Panc1 (cell line): Measurements from ENCODE around the gene NOXO1. TPM values are rescaled to one million over a fixed set of nuclear protein-coding genes. Genes with fewer than 3 reads are reported as not detected.

Experiments used
- ATAC-seq: fragments of 200-7000 bp; cut with Tn5 transposase; 2 replicates; pipeline ENCODE4 v1.9.1; 2020; ENCODE audit warnings: mild to moderate bottlenecking, moderate library complexity
- BruUV-seq: library from RNA; stranded (reverse); fragments of 400-500 nt; replicated peaks from 2 replicates; lab custom pipeline; 2021; lab: Mats Ljungman, UMichigan
- CTCF ChIA-PET: fragments of 300-600 bp; sonication (Branson Sonifier 250); formaldehyde crosslinking; loops from one replicate; lab custom pipeline; 2022; ENCODE audit warnings: antibody characterized with exemption; lab: Charles Lee
- POLR2A ChIA-PET: fragments of 300-600 bp; sonication (Branson Sonifier 250); formaldehyde crosslinking; loops from one replicate; lab custom pipeline; 2022; ENCODE audit warnings: antibody characterized with exemption; lab: Charles Lee
- DNase-seq: peaks from one replicate; pipeline ENCODE4 v3.0.0-alpha.2; 2010; ENCODE audit warnings: low read depth, low spot score
- H3K27ac ChIP-seq: 2 replicates; pipeline ENCODE4 v1.5.1; 2011; ENCODE audit warnings: mild to moderate bottlenecking, low read length, inconsistent platforms
- H3K27me3 ChIP-seq: fragments of 200-500 bp; sonication (Bioruptor generic); 2 replicates; pipeline ENCODE4 v1.6.0; 2014; ENCODE audit warnings: low read length, inconsistent platforms; ENCODE audit not compliant: control insufficient read depth, insufficient read depth
- H3K36me3 ChIP-seq: fragments of 200-500 bp; sonication (Bioruptor generic); 2 replicates; pipeline ENCODE4 v1.5.1; 2014; ENCODE audit warnings: inconsistent platforms, mild to moderate bottlenecking, low read length, moderate library complexity; ENCODE audit not compliant: control insufficient read depth, insufficient read depth
- H3K4me1 ChIP-seq: 2 replicates; pipeline ENCODE4 v1.5.1; 2011; ENCODE audit warnings: inconsistent platforms, mild to moderate bottlenecking, low read length, moderate library complexity; ENCODE audit not compliant: control insufficient read depth, insufficient read depth
- H3K4me3 ChIP-seq, 2 experiments: 2 replicates each; pipeline ENCODE4 v1.5.1; 2011 to 2012; ENCODE audit warnings: low read depth in 2 of 2, low read length in 2 of 2, mild to moderate bottlenecking in 2 of 2, inconsistent platforms in 1 of 2, moderate library complexity in 1 of 2
- H3K9me3 ChIP-seq: fragments of 200-500 bp; sonication (Bioruptor generic); 2 replicates; pipeline ENCODE4 v1.5.1; 2014; ENCODE audit warnings: low read depth, mild to moderate bottlenecking, inconsistent platforms, low read length, moderate library complexity; ENCODE audit not compliant: control insufficient read depth, insufficient read depth
- CTCF ChIP-seq: fragments of 450-650 bp; IDR thresholded peaks from 2 replicates; pipeline ENCODE4 v1.5.1; 2017; ENCODE audit warnings: mild to moderate bottlenecking
- POLR2AphosphoS5 ChIP-seq: IDR thresholded peaks from 2 replicates; pipeline ENCODE4 v1.6.1; 2012; ENCODE audit warnings: mild to moderate bottlenecking, low read depth, low read length, moderate library complexity
- REST ChIP-seq, 2 experiments: IDR thresholded peaks; 2 replicates each; pipeline ENCODE4 v1.6.1; 2011 to 2012; ENCODE audit warnings: low read depth in 2 of 2, control low read depth in 1 of 2, low read length in 1 of 2, mild to moderate bottlenecking in 1 of 2, moderate library complexity in 1 of 2; ENCODE audit not compliant: insufficient read depth in 1 of 2
- SIN3A ChIP-seq: IDR thresholded peaks from 2 replicates; pipeline ENCODE4 v1.6.1; 2012; ENCODE audit warnings: low read depth, mild to moderate bottlenecking, low read length, moderate library complexity, borderline replicate concordance; ENCODE audit not compliant: insufficient read depth
- TCF7L2 ChIP-seq: IDR thresholded peaks from 2 replicates; pipeline ENCODE4 v1.6.1; 2011; ENCODE audit warnings: mild to moderate bottlenecking, low read depth, low read length, inconsistent platforms
- in situ Hi-C: cut with HindIII; loops from 2 replicates; pipeline ENCODE4 v1.10.0; 2016; ENCODE audit warnings: low sequenced_read_pairs, low pct_unique_long_range_greater_than_20kb
- intact Hi-C: fragments of 100-400 bp; cut with micrococcal nuclease; formaldehyde crosslinking; loops from one replicate; pipeline ENCODE4 v1.10.0; 2022; ENCODE audit not compliant: unreplicated experiment
- total RNA-seq: library from RNA; stranded (reverse); gene quantifications from one replicate; pipeline ENCODE4 v1.2.1, GENCODE V29; 2021; ENCODE audit not compliant: unreplicated experiment

The NOXO1 gene
- total RNA-seq, 1 experiment from 2014 or later = 4.0 TPM

DNA sequence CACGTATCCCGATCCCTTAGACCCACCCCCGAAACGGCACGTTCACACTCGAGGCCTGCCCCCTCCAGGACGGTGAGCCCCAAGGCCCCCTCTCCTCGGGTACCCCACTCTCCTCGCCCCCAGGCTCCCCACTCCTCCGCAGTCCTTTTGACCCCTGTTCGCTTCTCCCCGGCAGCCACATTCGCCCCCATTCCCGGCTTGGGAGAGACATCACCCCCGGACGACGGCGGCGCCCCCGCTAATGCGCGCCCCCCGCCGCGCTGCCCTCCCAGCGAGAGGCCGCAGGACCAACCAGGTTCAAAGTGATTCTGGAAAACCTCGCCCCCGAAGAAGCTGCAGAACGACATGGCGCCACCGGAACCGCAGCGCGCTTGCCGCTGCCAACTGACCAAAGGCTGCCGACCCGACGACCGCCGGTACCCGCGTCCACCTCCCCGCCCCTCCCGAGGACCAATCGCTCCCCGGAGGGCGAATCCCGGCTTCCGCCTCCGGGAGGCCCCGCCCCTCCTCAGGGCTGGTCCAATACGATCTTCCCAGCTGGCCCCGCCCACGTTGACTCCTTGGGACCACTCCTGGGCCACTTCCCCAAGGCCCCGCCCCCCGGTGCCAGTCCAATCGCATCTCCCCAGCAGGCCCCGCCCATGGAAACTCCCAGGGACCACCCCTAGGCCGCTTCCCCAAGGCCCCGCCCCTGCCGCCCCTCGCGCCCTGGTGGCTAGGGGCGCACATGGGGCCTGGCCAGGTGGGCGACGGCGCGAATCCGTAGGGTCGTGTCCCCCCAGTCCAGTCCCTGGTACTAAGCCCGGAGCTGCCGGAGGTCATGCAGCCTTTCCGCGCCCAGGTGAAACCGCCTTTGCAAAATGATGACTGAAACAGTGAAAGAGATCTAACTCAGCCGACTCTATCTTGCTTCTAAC lies 38.2 kb downstream of the NOXO1 start, which contains the start of gene MSRB1:
Gene MSRB1, minus strand, starts transcription at position 390 of the 917 bp plus-strand sequence. Its CDS starts 43 bp downstream, at position 347.
- no peaks in the 10 kb centered on the region; the same call in 1 of the 2 replicates for H3K36me3 ChIP-seq
- in situ Hi-C loops (no loop called here), intact Hi-C loops (no loop called here)
- no peaks in the 10 kb centered on the region for H3K27me3 ChIP-seq
- ChIA-PET CTCF (interaction anchor here (0.5 kb wide), 1 partner anchor 22 kb away, joined by 6 read pairs; the partner anchor contains the start of gene RPS2), POLR2A (interaction anchor here (0.6 kb wide), 1 partner anchor 332 kb away, joined by 5 read pairs; no protein-coding TSS in a partner anchor)
- no peak for TF ChIP-seq REST (IDR thresholded peaks at IDR 0.05; ENCODE audit: insufficient read depth in 1 of 2, low read depth in 2 of 2, low read length in 1 of 2)
- no peak for TF ChIP-seq CTCF
- TF ChIP-seq SIN3A = 0 out of 2 replicates have a peak, but pooled peaks have one; percentile 43
- peak; percentile 82 for TF ChIP-seq TCF7L2
- peak; percentile 70; the same call in 1 of the 2 replicates for TF ChIP-seq POLR2AphosphoS5
- DNase-seq (no peak), ATAC-seq (peak; percentile 96)
- H3K4me3 ChIP-seq = peak within 1 kb of the TSS; percentile 60 to 78
- peaks cover 11% of the 10 kb centered on the region for H3K4me1 ChIP-seq
- H3K9me3 ChIP-seq = no peaks in the 10 kb centered on the region
- no TSS peak for BruUV-seq
- peak within 1 kb of the TSS; percentile 82 for H3K27ac ChIP-seq

- in situ Hi-C loops (no loop called here), intact Hi-C loops (no loop called here)
- no peaks in the 10 kb centered on the region for H3K27me3 ChIP-seq
- peaks cover 11% of the 10 kb centered on the region for H3K4me1 ChIP-seq
- no peak for ATAC-seq
- BruUV-seq = TSS peak; percentile 86
- TF ChIP-seq REST (IDR thresholded peaks at IDR 0.05; ENCODE audit: insufficient read depth in 1 of 2, low read depth in 2 of 2, low read length in 1 of 2) (no peak), SIN3A (no peak), POLR2AphosphoS5 (no peak), CTCF (no peak), TCF7L2 (no peak)
- ChIA-PET POLR2A (no interaction called here), CTCF (interaction anchor here (0.6 kb wide), 1 partner anchor 600 kb away, joined by 8 read pairs; no protein-coding TSS in a partner anchor)
- no peaks in the 10 kb centered on the region for H3K9me3 ChIP-seq
- H3K4me3 ChIP-seq = peak overlapping the region; percentile 60 to 78
- H3K27ac ChIP-seq = peak overlapping the region; percentile 70
- H3K36me3 ChIP-seq = no peaks in the 10 kb centered on the region; the same call in 1 of the 2 replicates
- DNase-seq = no peak
These were observed 39.0 kb downstream of the NOXO1 start for GRCh38 chr16:1942047-1942809.
